DOHH2 (cell line): Measurements from ENCODE around the gene MYZAP.

Experiments
- CTCF ChIP-seq: fragments of 200-600 bp; sonication (generic); IDR thresholded peaks from one replicate; pipeline ENCODE4 v1.5.1; 2014; ENCODE audit warnings: antibody characterized with exemption, mild to moderate bottlenecking, low read depth, low read length; ENCODE audit not compliant: poor library complexity, severe bottlenecking
- EZH2phosphoT487 ChIP-seq: fragments of 200-600 bp; sonication (generic); IDR thresholded peaks from 2 replicates; pipeline ENCODE4 v1.6.1; 2017; ENCODE audit warnings: borderline replicate concordance, mild to moderate bottlenecking, antibody characterized with exemption, low read length, moderate library complexity, mixed read lengths

GRCh38 chr15:57685306-57686095, 93.8 kb downstream of the MYZAP start:
- TF ChIP-seq CTCF = no peak
- TF ChIP-seq EZH2phosphoT487 = no peak
